Psoas muscle (tissue), 8 donors: ENCODE results near the gene AMN1. TPM values are rescaled to one million over a fixed set of nuclear protein-coding genes. Genes with fewer than 3 reads are reported as not detected.

Experiments
- ATAC-seq, 4 donors: fragments of 200-7000 bp; cut with Tn5 transposase; one replicate each; pipeline ENCODE4 v1.9.1; 2020; ENCODE audit warnings: moderate library complexity in 3 of 4, mild to moderate bottlenecking in 2 of 4
- DNase-seq, 2 donors: peaks; one replicate each; pipeline ENCODE4 v3.0.0-alpha.2; 2020
- H3K27ac ChIP-seq: fragments of 200-600 bp; one replicate; pipeline ENCODE4 v1.8.0; 2022
- H3K27me3 ChIP-seq, 3 donors: fragments of 200-600 bp in 1 of 3; one replicate each; pipeline versions ENCODE4 v1.6.1 to v1.8.0; 2013 to 2022; ENCODE audit warnings: low read length in 2 of 3, mild to moderate bottlenecking in 2 of 3, moderate library complexity in 1 of 3; ENCODE audit not compliant: insufficient read depth in 3 of 3
- H3K36me3 ChIP-seq, 2 donors: fragments of 200-600 bp in 1 of 2; one replicate each; pipeline versions ENCODE4 v1.6.1 to v1.8.0; 2013 to 2022; ENCODE audit warnings: low read depth in 1 of 2, mild to moderate bottlenecking in 1 of 2, moderate library complexity in 1 of 2; ENCODE audit not compliant: insufficient read depth in 1 of 2
- H3K4me1 ChIP-seq: fragments of 200-600 bp; one replicate; pipeline ENCODE4 v1.8.0; 2022
- H3K4me3 ChIP-seq: fragments of 200-600 bp; one replicate; pipeline ENCODE4 v1.8.0; 2022; ENCODE audit warnings: mild to moderate bottlenecking
- H3K9me3 ChIP-seq: fragments of 200-600 bp; one replicate; pipeline ENCODE4 v1.8.0; 2022
- CTCF ChIP-seq: fragments of 200-600 bp; IDR thresholded peaks from one replicate; pipeline ENCODE4 v1.8.0; 2022; ENCODE audit warnings: antibody characterized with exemption
- WGBS, 3 donors: extraction: QIAGEN DNeasy Blood & Tissue Kit; methylation state at CpG; one replicate each; pipeline versions ENCODE4 v1.1.6 to v1.1.7; 2013; 5-methylcytosine and 5-hydroxymethylcytosine counted together
- intact Hi-C, 2 donors: fragments of 100-400 bp; cut with DNase I; formaldehyde crosslinking; loops; one replicate each; pipeline versions ENCODE4 v1.11.0 to v1.14.2; 2022
- polyA plus RNA-seq, 3 donors: library from polyadenylated mRNA; stranded (reverse); fragments of 200-250 nt; gene quantifications; one replicate each; pipeline ENCODE4 v1.2.3, GENCODE V29; 2013
- total RNA-seq, 4 donors: library from RNA; stranded (reverse); fragmentation: NEBNext Ultra II Directional in 2 of 4; extraction: Animal tissue kit (Norgen Biotek cat#: 25700) in 2 of 4; gene quantifications; one replicate each; pipeline versions ENCODE4 v1.2.1 to v1.2.4, GENCODE V29; 2021 to 2023
- donor health status: healthy with polysubstance abuse.
- donor health status: DM: no; HTN: no; CAD: no; lungs with moderate emphysema.
- donor health status: Bipolar disorder and iron deficiency.
- donor health status: healthy.
- donor health status: DM: yes; HTN: yes; CAD: no.
- donor health status: DM: no; HTN: no; CAD: no.
- donor health status: DM: no; HTN: no; CAD: no.
- donor health status: DM: yes; HTN: yes; CAD: no.

The AMN1 gene
- total and polyA plus RNA-seq, 7 donors: 10.4 to 30.0 (median 13.8) TPM

- H3K36me3 ChIP-seq: no peaks in the 10 kb centered on the region
- H3K4me3 ChIP-seq: no peak overlapping the region
- H3K27me3 ChIP-seq: no peaks in the 10 kb centered on the region
- H3K27ac ChIP-seq: no peak overlapping the region
- intact Hi-C loops: no loop called here
- WGBS, 3 donors: 76 to 100% (median 80%) methylated on average over 1 of the region's 1 CpG
- DNase-seq (no peak), ATAC-seq (no peak)
- no peaks in the 10 kb centered on the region for H3K4me1 ChIP-seq
- no peaks in the 10 kb centered on the region for H3K9me3 ChIP-seq
- TF ChIP-seq CTCF: no peak
Observed at GRCh38 chr12:31756977-31757420, 28.2 kb upstream of the AMN1 start.

- Histone ChIP-seq H3K27ac (no peak overlapping the region), H3K4me3 (no peak overlapping the region), H3K36me3 (no peaks in the 10 kb centered on the region), H3K4me1 (no peaks in the 10 kb centered on the region), H3K27me3 (no peaks in the 10 kb centered on the region), H3K9me3 (no peaks in the 10 kb centered on the region)
- no peak for ATAC-seq
- 51 to 62% (median 55%) methylated on average over 4 of the region's 4 CpGs for WGBS, 3 donors
- no peak for DNase-seq
- intact Hi-C loops: no loop called here
- no peak for TF ChIP-seq CTCF
Observed at GRCh38 chr12:31752450-31752849, 23.6 kb upstream of the AMN1 start.

- Histone ChIP-seq H3K4me3 (no peak overlapping the region), H3K27me3 (no peaks in the 10 kb centered on the region), H3K27ac (no peak overlapping the region), H3K4me1 (no peaks in the 10 kb centered on the region), H3K36me3 (no peaks in the 10 kb centered on the region), H3K9me3 (no peaks in the 10 kb centered on the region)
- ATAC-seq (no peak), DNase-seq (no peak)
- intact Hi-C loops: no loop called here
- WGBS, 3 donors: 36 to 63% (median 49%) methylated on average over 2 of the region's 2 CpGs
- no peak for TF ChIP-seq CTCF
Observed at GRCh38 chr12:31751085-31751484, 22.3 kb upstream of the AMN1 start.

- H3K27ac ChIP-seq: no peak overlapping the region
Observed at GRCh38 chr12:31750747-31751039, 21.9 kb upstream of the AMN1 start.

More at GRCh38 chr12:31750747-31751039, 21.9 kb upstream of the AMN1 start:
- ATAC-seq (no peak), DNase-seq (no peak)
- intact Hi-C loops: no loop called here
- no peak for TF ChIP-seq CTCF
- no peaks in the 10 kb centered on the region for H3K27me3 ChIP-seq
- 44 to 60% (median 50%) methylated on average over 2 of the region's 2 CpGs for WGBS, 3 donors
- H3K36me3 ChIP-seq: no peaks in the 10 kb centered on the region
- no peak overlapping the region for H3K4me3 ChIP-seq
- no peaks in the 10 kb centered on the region for H3K4me1 ChIP-seq
- H3K9me3 ChIP-seq: no peaks in the 10 kb centered on the region
